Large intestine (tissue), 12 donors: ENCODE measurements around the gene UBA3. TPM values are rescaled to one million over a fixed set of nuclear protein-coding genes. Genes with fewer than 3 reads are reported as not detected.

Experiments
- DNase-seq, 2 donors: peaks; one replicate each; pipeline versions ENCODE4 v3.0.0 to v3.0.0-alpha.2; 2013
- H3K27ac ChIP-seq: one replicate; pipeline ENCODE4 v1.5.1; 2013; ENCODE audit warnings: low read length
- H3K27me3 ChIP-seq: 2 replicates; pipeline ENCODE4 v1.6.1; 2013; ENCODE audit warnings: low read length; ENCODE audit not compliant: control insufficient read depth, insufficient read depth
- H3K36me3 ChIP-seq: 2 replicates; pipeline ENCODE4 v1.6.1; 2013; ENCODE audit warnings: low read length; ENCODE audit not compliant: control insufficient read depth, insufficient read depth
- H3K4me1 ChIP-seq: one replicate; pipeline ENCODE4 v1.6.1; 2013; ENCODE audit warnings: low read length; ENCODE audit not compliant: control insufficient read depth, insufficient read depth
- H3K4me3 ChIP-seq: one replicate; pipeline ENCODE4 v1.5.1; 2013; ENCODE audit warnings: low read length
- H3K9me3 ChIP-seq: one replicate; pipeline ENCODE4 v1.6.1; 2013; ENCODE audit warnings: mild to moderate bottlenecking, low read depth, low read length, moderate library complexity; ENCODE audit not compliant: control insufficient read depth
- WGBS: methylation state at CpG from one replicate; pipeline ENCODE4 v1.1.5; 2013; ENCODE audit warnings: low lambda C conversion rate; ENCODE audit not compliant: insufficient coverage; 5-methylcytosine and 5-hydroxymethylcytosine counted together
- long read RNA-seq, 11 donors: transcript quantifications; one replicate each; lab custom pipeline, GENCODE V29; 2026
- polyA plus RNA-seq: library from polyadenylated mRNA; unstranded; fragments of 120-200 nt; gene quantifications from one replicate; pipeline ENCODE4 v1.2.1, GENCODE V29; 2013

UBA3 gene
- 53.6 TPM for polyA plus RNA-seq
- long read RNA-seq, donor 1, transcript UBA3-202 (18 exons, 2,154 nt): major isoform, 8 of 17 reads
- long read RNA-seq, donor 1, partial matches to known transcripts: 7 of 17 reads
- long read RNA-seq, donor 1, other reads (novel, unspliced or antisense): 0 of 17 reads
- long read RNA-seq, donor 2, transcript UBA3-202 (18 exons, 2,154 nt): major isoform, 7 of 10 reads
- long read RNA-seq, donor 2, partial matches to known transcripts: 0 of 10 reads
- long read RNA-seq, donor 2, other reads (novel, unspliced or antisense): 0 of 10 reads
- long read RNA-seq, donor 3: 0 reads
- long read RNA-seq, donor 4, partial matches to known transcripts: 0 of 1 reads
- long read RNA-seq, donor 4, other reads (novel, unspliced or antisense): 0 of 1 reads
- long read RNA-seq, donor 5, partial matches to known transcripts: 9 of 17 reads
- long read RNA-seq, donor 5, other reads (novel, unspliced or antisense): 0 of 17 reads
- long read RNA-seq, donor 6, transcript UBA3-202 (18 exons, 2,154 nt): major isoform, 7 of 41 reads
- long read RNA-seq, donor 6, partial matches to known transcripts: 31 of 41 reads
- long read RNA-seq, donor 6, other reads (novel, unspliced or antisense): 0 of 41 reads
- long read RNA-seq, donor 7, partial matches to known transcripts: 14 of 19 reads
- long read RNA-seq, donor 7, other reads (novel, unspliced or antisense): 0 of 19 reads
- long read RNA-seq, donor 8, transcript UBA3-201 (17 exons, 2,112 nt): minor isoform, 6 of 43 reads
- long read RNA-seq, donor 8, transcript UBA3-202 (18 exons, 2,154 nt): major isoform, 8 of 43 reads
- long read RNA-seq, donor 8, partial matches to known transcripts: 27 of 43 reads
- long read RNA-seq, donor 8, other reads (novel, unspliced or antisense): 0 of 43 reads
- long read RNA-seq, donor 9, transcript UBA3-202 (18 exons, 2,154 nt): major isoform, 7 of 13 reads
- long read RNA-seq, donor 9, partial matches to known transcripts: 0 of 13 reads
- long read RNA-seq, donor 9, other reads (novel, unspliced or antisense): 0 of 13 reads
- long read RNA-seq, donor 10, transcript UBA3-202 (18 exons, 2,154 nt): major isoform, 7 of 11 reads
- long read RNA-seq, donor 10, partial matches to known transcripts: 0 of 11 reads
- long read RNA-seq, donor 10, other reads (novel, unspliced or antisense): 0 of 11 reads
- long read RNA-seq, donor 11, transcript UBA3-202 (18 exons, 2,154 nt): major isoform, 6 of 30 reads
- long read RNA-seq, donor 11, partial matches to known transcripts: 22 of 30 reads
- long read RNA-seq, donor 11, other reads (novel, unspliced or antisense): 0 of 30 reads

- DNase-seq: peak; percentile 82 to 89
- 0% methylated on average over 5 of the region's 37 CpGs for WGBS
- peaks cover 36% of the 10 kb centered on the region for H3K4me1 ChIP-seq
Observed at GRCh38 chr3:69080233-69080920, at the start of gene UBA3. UBA3 (minus strand) TSS chr3:69080365; CDS start chr3:69080353, 12 bp downstream.

GRCh38 chr3:69129531-69129930, 49.4 kb upstream of the UBA3 start:
- no peaks in the 10 kb centered on the region for H3K36me3 ChIP-seq
- no peaks in the 10 kb centered on the region for H3K4me1 ChIP-seq
- H3K27me3 ChIP-seq: no peaks in the 10 kb centered on the region
- WGBS: no CpG with 5 or more reads among the region's 1 CpG
- DNase-seq: no peak
- H3K4me3 ChIP-seq: no peak overlapping the region
- H3K9me3 ChIP-seq: no peaks in the 10 kb centered on the region
- no peak overlapping the region for H3K27ac ChIP-seq

More at GRCh38 chr3:69080233-69080920, at the start of gene UBA3:
- H3K27ac ChIP-seq: peak within 1 kb of the TSS; percentile 76
- peaks cover 3% of the 10 kb centered on the region for H3K36me3 ChIP-seq
- no peaks in the 10 kb centered on the region for H3K9me3 ChIP-seq
- H3K27me3 ChIP-seq: no peaks in the 10 kb centered on the region
- peak within 1 kb of the TSS; percentile 71 for H3K4me3 ChIP-seq

- Histone ChIP-seq H3K4me3 (no peak overlapping the region), H3K27me3 (no peaks in the 10 kb centered on the region), H3K27ac (no peak overlapping the region), H3K36me3 (no peaks in the 10 kb centered on the region), H3K4me1 (no peaks in the 10 kb centered on the region), H3K9me3 (no peaks in the 10 kb centered on the region)
- DNase-seq: no peak
Observed at GRCh38 chr3:69128509-69128908, 48.3 kb upstream of the UBA3 start.

GRCh38 chr3:69126999-69127398, 46.8 kb upstream of the UBA3 start:
- no peak overlapping the region for H3K27ac ChIP-seq
- no peaks in the 10 kb centered on the region for H3K4me1 ChIP-seq
- H3K9me3 ChIP-seq: no peaks in the 10 kb centered on the region
- WGBS: 20% methylated on average over 1 of the region's 2 CpGs
- no peaks in the 10 kb centered on the region for H3K27me3 ChIP-seq
- H3K36me3 ChIP-seq: no peaks in the 10 kb centered on the region
- H3K4me3 ChIP-seq: no peak overlapping the region
- peak; percentile 73 to 78 for DNase-seq

GRCh38 chr3:69126216-69126615, 46.1 kb upstream of the UBA3 start:
- WGBS: no CpG with 5 or more reads among the region's 3 CpGs
- H3K27me3 ChIP-seq: no peaks in the 10 kb centered on the region
- H3K4me1 ChIP-seq: no peaks in the 10 kb centered on the region
- H3K4me3 ChIP-seq: no peak overlapping the region
- no peaks in the 10 kb centered on the region for H3K9me3 ChIP-seq
- no peak overlapping the region for H3K27ac ChIP-seq
- no peak for DNase-seq
- H3K36me3 ChIP-seq: no peaks in the 10 kb centered on the region

GRCh38 chr3:69122403-69122802, 42.2 kb upstream of the UBA3 start, which contains the start of gene LMOD3:
LMOD3 (minus strand) TSS chr3:69122595; CDS start chr3:69122386, 209 bp downstream.
- Histone ChIP-seq H3K4me3 (no peak within 1 kb of the TSS), H3K9me3 (no peaks in the 10 kb centered on the region), H3K27me3 (no peaks in the 10 kb centered on the region), H3K36me3 (no peaks in the 10 kb centered on the region), H3K4me1 (no peaks in the 10 kb centered on the region), H3K27ac (no peak within 1 kb of the TSS)
- WGBS: no CpG with 5 or more reads among the region's 3 CpGs
- DNase-seq: no peak

- no peaks in the 10 kb centered on the region for H3K27me3 ChIP-seq
- no peak overlapping the region for H3K27ac ChIP-seq
- H3K4me1 ChIP-seq: no peaks in the 10 kb centered on the region
- no peak for DNase-seq
- no peak overlapping the region for H3K4me3 ChIP-seq
- 89% methylated on average over 1 of the region's 8 CpGs for WGBS
- no peaks in the 10 kb centered on the region for H3K36me3 ChIP-seq
- H3K9me3 ChIP-seq: no peaks in the 10 kb centered on the region
Observed at GRCh38 chr3:69121950-69122349, 41.8 kb upstream of the UBA3 start.

GRCh38 chr3:69121513-69121912, 41.3 kb upstream of the UBA3 start:
- Histone ChIP-seq H3K4me3 (no peak overlapping the region), H3K36me3 (no peaks in the 10 kb centered on the region), H3K27me3 (no peaks in the 10 kb centered on the region), H3K9me3 (no peaks in the 10 kb centered on the region), H3K4me1 (no peaks in the 10 kb centered on the region), H3K27ac (no peak overlapping the region)
- no CpG with 5 or more reads among the region's 6 CpGs for WGBS
- no peak for DNase-seq

GRCh38 chr3:69120879-69121464, 40.8 kb upstream of the UBA3 start:
- no peaks in the 10 kb centered on the region for H3K27me3 ChIP-seq
- peak; percentile 67 to 70 for DNase-seq
- H3K4me3 ChIP-seq: no peak overlapping the region
- H3K9me3 ChIP-seq: no peaks in the 10 kb centered on the region
- H3K27ac ChIP-seq: no peak overlapping the region
- H3K36me3 ChIP-seq: no peaks in the 10 kb centered on the region
- no peaks in the 10 kb centered on the region for H3K4me1 ChIP-seq
- WGBS: no CpG with 5 or more reads among the region's 1 CpG
